Measurements from ENCODE around the gene TTLL1. TPM values are rescaled to one million over a fixed set of nuclear protein-coding genes. Genes with fewer than 3 reads are reported as not detected.

TTLL1 gene
- total RNA-seq = 10.8 and 18.2 TPM in 2 replicates

GRCh38 chr22:43088984-43089717 is at the start of gene TTLL1:
Gene TTLL1 (minus strand): TSS chr22:43089391. CDS start chr22:43075586, 13,805 bp downstream.
- DNase-seq (ENCODE audit: low read depth) = peak; percentile 49

GRCh38 chr22:43136801-43137200 is 47.6 kb upstream of the TTLL1 start:
- no peak for DNase-seq (ENCODE audit: low read depth)

- DNase-seq (ENCODE audit: low read depth) = no peak
Measured at GRCh38 chr22:43136255-43136654, 47.1 kb upstream of the TTLL1 start.

GRCh38 chr22:43135565-43135964 is 46.4 kb upstream of the TTLL1 start:
- no peak for DNase-seq (ENCODE audit: low read depth)

GRCh38 chr22:43134553-43134952 is 45.4 kb upstream of the TTLL1 start:
- no peak for DNase-seq (ENCODE audit: low read depth)

GRCh38 chr22:43133401-43133800 is 44.2 kb upstream of the TTLL1 start:
- no peak for DNase-seq (ENCODE audit: low read depth)

- no peak for DNase-seq (ENCODE audit: low read depth)
Measured at GRCh38 chr22:43131773-43132501, 42.7 kb upstream of the TTLL1 start.

GRCh38 chr22:43129426-43130425 is 40.5 kb upstream of the TTLL1 start:
- DNase-seq (ENCODE audit: low read depth) = no peak

GRCh38 chr22:43128928-43129424 is 39.8 kb upstream of the TTLL1 start:
- no peak for DNase-seq (ENCODE audit: low read depth)

- DNase-seq (ENCODE audit: low read depth) = no peak
Measured at GRCh38 chr22:43128116-43128515, 38.9 kb upstream of the TTLL1 start.

GRCh38 chr22:43127166-43127908 is 38.1 kb upstream of the TTLL1 start:
- DNase-seq (ENCODE audit: low read depth) = no peak

GRCh38 chr22:43126501-43127165 is 37.4 kb upstream of the TTLL1 start:
- DNase-seq (ENCODE audit: low read depth) = peak; percentile 87

- DNase-seq (ENCODE audit: low read depth) = no peak
Measured at GRCh38 chr22:43118953-43119458, 29.8 kb upstream of the TTLL1 start.

GRCh38 chr22:43118024-43118849 is 29.0 kb upstream of the TTLL1 start:
- no peak for DNase-seq (ENCODE audit: low read depth)

- no peak for DNase-seq (ENCODE audit: low read depth)
Measured at GRCh38 chr22:43116932-43117331, 27.7 kb upstream of the TTLL1 start.

GRCh38 chr22:43114958-43115357 is 25.8 kb upstream of the TTLL1 start:
- no peak for DNase-seq (ENCODE audit: low read depth)

GRCh38 chr22:43113526-43114251 is 24.5 kb upstream of the TTLL1 start:
- DNase-seq (ENCODE audit: low read depth) = no peak

GRCh38 chr22:43110927-43111623 is 21.9 kb upstream of the TTLL1 start:
- no peak for DNase-seq (ENCODE audit: low read depth)
